Measurements from ENCODE around the gene SMG5.

Gene SMG5

GRCh38 chr1:156238248-156238647 is 44.4 kb downstream of the SMG5 start:
- Histone ChIP-seq H3K4me1 (no peaks in the 10 kb centered on the region), H2AFZ (no peak overlapping the region), H3K9ac (no peak overlapping the region), H3K36me3 (ENCODE audit: control insufficient read depth, insufficient read depth, low read length) (no peaks in the 10 kb centered on the region), H3K79me2 (no peaks in the 10 kb centered on the region), H3K4me3 (ENCODE audit: low read depth, low read length) (no peak overlapping the region), H3K4me2 (ENCODE audit: low read length) (no peak overlapping the region), H3K27me3 (ENCODE audit: control insufficient read depth, insufficient read depth, low read length) (no peaks in the 10 kb centered on the region), H3K9me3 (ENCODE audit: control insufficient read depth, low read length) (no peaks in the 10 kb centered on the region), H3K27ac (no peak overlapping the region)
- TF ChIP-seq CTCF (IDR thresholded peaks at IDR 0.05), result no peak

GRCh38 chr1:156236164-156236563 is 46.5 kb downstream of the SMG5 start:
- H3K4me2 ChIP-seq (ENCODE audit: low read length), result no peak overlapping the region
- H3K9ac ChIP-seq, result no peak overlapping the region
- H3K27ac ChIP-seq, result no peak overlapping the region
- H3K79me2 ChIP-seq, result no peaks in the 10 kb centered on the region
- H3K9me3 ChIP-seq (ENCODE audit: control insufficient read depth, low read length), result no peaks in the 10 kb centered on the region
- no peak for TF ChIP-seq CTCF (IDR thresholded peaks at IDR 0.05)
- no peak overlapping the region for H2AFZ ChIP-seq
- H3K4me1 ChIP-seq, result no peaks in the 10 kb centered on the region
- no peaks in the 10 kb centered on the region for H3K27me3 ChIP-seq (ENCODE audit: control insufficient read depth, insufficient read depth, low read length)
- no peaks in the 10 kb centered on the region for H3K36me3 ChIP-seq (ENCODE audit: control insufficient read depth, insufficient read depth, low read length)
- H3K4me3 ChIP-seq (ENCODE audit: low read depth, low read length), result no peak overlapping the region

GRCh38 chr1:156233426-156234127 is 49.0 kb downstream of the SMG5 start:
- Histone ChIP-seq H3K4me2 (ENCODE audit: low read length) (no peak overlapping the region), H3K9ac (no peak overlapping the region), H3K27ac (no peak overlapping the region), H2AFZ (no peak overlapping the region), H3K27me3 (ENCODE audit: control insufficient read depth, insufficient read depth, low read length) (no peaks in the 10 kb centered on the region), H3K79me2 (no peaks in the 10 kb centered on the region), H3K9me3 (ENCODE audit: control insufficient read depth, low read length) (no peaks in the 10 kb centered on the region), H3K4me3 (ENCODE audit: low read depth, low read length) (no peak overlapping the region), H3K36me3 (ENCODE audit: control insufficient read depth, insufficient read depth, low read length) (no peaks in the 10 kb centered on the region), H3K4me1 (no peaks in the 10 kb centered on the region)
- no peak for TF ChIP-seq CTCF (IDR thresholded peaks at IDR 0.05)

- Histone ChIP-seq H3K27ac (no peak overlapping the region), H3K9ac (no peak overlapping the region), H3K4me2 (ENCODE audit: low read length) (no peak overlapping the region), H2AFZ (no peak overlapping the region), H3K79me2 (no peaks in the 10 kb centered on the region), H3K4me1 (no peaks in the 10 kb centered on the region), H3K36me3 (ENCODE audit: control insufficient read depth, insufficient read depth, low read length) (no peaks in the 10 kb centered on the region), H3K9me3 (ENCODE audit: control insufficient read depth, low read length) (no peaks in the 10 kb centered on the region), H3K27me3 (ENCODE audit: control insufficient read depth, insufficient read depth, low read length) (no peaks in the 10 kb centered on the region), H3K4me3 (ENCODE audit: low read depth, low read length) (no peak overlapping the region)
- no peak for TF ChIP-seq CTCF (IDR thresholded peaks at IDR 0.05)
Observed at GRCh38 chr1:156232201-156232894, 50.3 kb downstream of the SMG5 start.

GRCh38 chr1:156230473-156230837 is 52.2 kb downstream of the SMG5 start:
- Histone ChIP-seq H3K27ac (no peak overlapping the region), H3K36me3 (ENCODE audit: control insufficient read depth, insufficient read depth, low read length) (no peaks in the 10 kb centered on the region)
- TF ChIP-seq CTCF (IDR thresholded peaks at IDR 0.05), result no peak

More at GRCh38 chr1:156230473-156230837, 52.2 kb downstream of the SMG5 start:
- H3K9me3 ChIP-seq (ENCODE audit: control insufficient read depth, low read length), result no peaks in the 10 kb centered on the region
- H3K4me3 ChIP-seq (ENCODE audit: low read depth, low read length), result no peak overlapping the region
- H3K4me1 ChIP-seq, result no peaks in the 10 kb centered on the region
- H3K9ac ChIP-seq, result no peak overlapping the region
- no peaks in the 10 kb centered on the region for H3K27me3 ChIP-seq (ENCODE audit: control insufficient read depth, insufficient read depth, low read length)
- H2AFZ ChIP-seq, result no peak overlapping the region
- H3K4me2 ChIP-seq (ENCODE audit: low read length), result no peak overlapping the region
- no peaks in the 10 kb centered on the region for H3K79me2 ChIP-seq
